ENCODE results near the gene ACOT7.
A peak's percentile ranks its signal among the peaks of the same experiment; 100 is the strongest.

ACOT7 gene

GRCh38 chr1:6352138-6352563 lies 41.4 kb downstream of the ACOT7 start:
- TF ChIP-seq, protein P1, sequence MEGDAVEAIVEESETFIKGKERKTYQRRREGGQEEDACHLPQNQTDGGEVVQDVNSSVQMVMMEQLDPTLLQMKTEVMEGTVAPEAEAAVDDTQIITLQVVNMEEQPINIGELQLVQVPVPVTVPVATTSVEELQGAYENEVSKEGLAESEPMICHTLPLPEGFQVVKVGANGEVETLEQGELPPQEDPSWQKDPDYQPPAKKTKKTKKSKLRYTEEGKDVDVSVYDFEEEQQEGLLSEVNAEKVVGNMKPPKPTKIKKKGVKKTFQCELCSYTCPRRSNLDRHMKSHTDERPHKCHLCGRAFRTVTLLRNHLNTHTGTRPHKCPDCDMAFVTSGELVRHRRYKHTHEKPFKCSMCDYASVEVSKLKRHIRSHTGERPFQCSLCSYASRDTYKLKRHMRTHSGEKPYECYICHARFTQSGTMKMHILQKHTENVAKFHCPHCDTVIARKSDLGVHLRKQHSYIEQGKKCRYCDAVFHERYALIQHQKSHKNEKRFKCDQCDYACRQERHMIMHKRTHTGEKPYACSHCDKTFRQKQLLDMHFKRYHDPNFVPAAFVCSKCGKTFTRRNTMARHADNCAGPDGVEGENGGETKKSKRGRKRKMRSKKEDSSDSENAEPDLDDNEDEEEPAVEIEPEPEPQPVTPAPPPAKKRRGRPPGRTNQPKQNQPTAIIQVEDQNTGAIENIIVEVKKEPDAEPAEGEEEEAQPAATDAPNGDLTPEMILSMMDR (conservative IDR thresholded peaks at IDR 0.05; ENCODE audit: low read depth, low read length): no peak
- DNase-seq (ENCODE audit: low read depth): no peak
- no peak overlapping the region for H3K4me3 ChIP-seq (ENCODE audit: low read depth, low read length)

GRCh38 chr1:6351480-6352137 lies 42.0 kb downstream of the ACOT7 start:
- TF ChIP-seq, protein P1 (conservative IDR thresholded peaks at IDR 0.05; ENCODE audit: low read depth, low read length): no peak
- no peak overlapping the region for H3K4me3 ChIP-seq (ENCODE audit: low read depth, low read length)
- DNase-seq (ENCODE audit: low read depth): no peak

DNA sequence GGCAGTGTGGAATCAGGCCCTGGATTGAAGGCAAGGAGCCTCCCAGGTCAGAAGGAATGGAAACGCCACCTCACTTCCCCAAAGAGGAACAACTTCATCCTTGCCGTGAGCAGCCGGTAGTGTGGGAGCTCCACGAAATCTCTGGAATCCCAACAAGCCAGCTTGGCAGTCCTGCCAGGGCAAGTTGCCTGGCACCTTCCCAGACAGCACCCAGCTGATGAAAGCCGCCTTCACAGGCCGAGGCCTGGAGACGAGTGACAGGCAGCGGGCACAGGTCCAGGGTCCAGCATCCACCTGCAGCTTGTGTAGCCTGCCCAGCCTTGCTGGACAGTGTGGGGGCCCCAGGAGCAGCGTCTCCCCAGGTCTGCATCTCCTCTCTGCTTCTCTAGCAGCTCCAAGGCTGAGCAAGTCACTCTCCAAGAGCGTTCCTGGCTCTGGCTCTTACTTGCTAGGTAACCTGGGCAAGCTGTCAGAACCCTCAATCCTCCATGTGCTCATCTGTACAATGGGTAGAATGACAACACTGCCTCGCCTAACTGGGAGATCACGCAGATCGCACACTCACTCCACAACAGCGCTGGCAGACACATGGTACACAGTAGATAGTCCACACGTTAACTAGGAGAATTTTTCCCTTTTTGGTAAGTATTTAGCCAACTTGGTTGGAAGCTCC lies 43.0 kb downstream of the ACOT7 start:
- H3K4me3 ChIP-seq (ENCODE audit: low read depth, low read length): no peak overlapping the region
- DNase-seq (ENCODE audit: low read depth): no peak
- TF ChIP-seq, protein P1 (conservative IDR thresholded peaks at IDR 0.05; ENCODE audit: low read depth, low read length): no peak

DNA sequence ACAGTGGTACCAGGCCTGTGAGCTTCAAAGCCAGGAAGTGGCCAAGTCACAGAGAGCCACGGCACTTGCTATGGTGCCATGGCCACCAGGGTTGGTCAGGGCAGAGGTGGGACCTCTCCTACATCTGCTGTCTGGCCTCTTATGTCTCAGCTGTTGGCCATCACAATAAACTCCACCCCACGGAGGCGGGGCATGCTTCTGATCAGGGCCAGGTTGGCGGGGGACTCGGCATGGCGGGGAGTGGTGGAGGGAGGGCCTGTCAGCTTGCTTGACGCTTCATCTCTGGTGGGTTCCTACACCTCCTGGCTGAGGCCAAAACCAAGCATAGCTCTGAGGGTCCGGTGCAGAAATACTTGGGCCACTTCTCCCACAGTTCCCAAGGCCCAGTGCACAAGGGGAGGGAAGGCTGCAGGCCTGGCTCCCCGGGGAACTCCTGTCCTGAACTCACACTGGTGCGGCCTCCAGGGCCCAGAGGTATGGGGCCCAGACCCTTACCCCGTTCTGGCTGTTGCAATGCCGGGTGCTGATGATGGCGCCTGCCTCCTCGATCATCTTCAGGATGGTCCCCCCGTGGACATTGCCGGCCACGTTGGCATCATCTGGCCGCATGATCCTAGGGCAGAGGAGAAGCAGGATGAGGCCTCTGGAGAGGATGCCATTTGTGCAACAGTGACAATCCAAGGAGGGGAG lies 44.2 kb downstream of the ACOT7 start:
- TF ChIP-seq, protein P1 (conservative IDR thresholded peaks at IDR 0.05; ENCODE audit: low read depth, low read length): no peak
- no peak for DNase-seq (ENCODE audit: low read depth)
- no peak overlapping the region for H3K4me3 ChIP-seq (ENCODE audit: low read depth, low read length)

DNA sequence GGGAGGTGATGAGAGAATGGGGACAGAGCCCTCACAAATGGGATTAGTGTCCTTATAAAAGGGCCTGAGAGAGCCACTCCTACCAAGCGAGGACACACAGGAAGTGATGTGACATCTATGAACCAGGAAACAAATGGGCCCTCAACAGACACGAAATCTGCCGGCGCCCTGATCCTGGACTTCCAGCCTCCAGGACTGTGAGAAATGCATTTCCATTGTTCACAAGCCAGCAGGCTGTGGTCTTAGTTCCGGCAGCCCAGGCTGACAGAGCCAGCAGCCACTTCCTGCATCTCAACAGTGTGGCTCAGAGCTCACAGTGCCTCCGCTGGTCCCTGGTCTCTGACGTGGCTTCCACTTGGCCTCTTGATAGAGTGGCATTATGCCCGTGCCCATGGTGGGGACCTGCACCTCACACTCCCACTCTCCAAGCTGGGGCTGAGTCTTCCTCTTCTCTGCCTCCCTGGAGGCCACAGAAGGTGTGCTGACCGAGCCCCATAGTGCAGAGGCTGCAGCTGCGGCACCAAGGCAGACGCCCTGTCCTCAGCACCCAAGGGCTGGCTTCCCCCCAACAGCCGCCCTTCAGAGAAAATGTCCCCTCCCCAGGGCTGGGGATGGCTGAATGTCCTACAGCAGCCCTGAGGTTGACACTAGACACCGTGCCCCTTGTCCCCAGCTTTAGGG lies 44.9 kb downstream of the ACOT7 start:
- TF ChIP-seq, protein P1 (conservative IDR thresholded peaks at IDR 0.05; ENCODE audit: low read depth, low read length): no peak
- peak; percentile 16 for DNase-seq (ENCODE audit: low read depth)
- H3K4me3 ChIP-seq (ENCODE audit: low read depth, low read length): no peak overlapping the region

- no peak overlapping the region for H3K4me3 ChIP-seq (ENCODE audit: low read depth, low read length)
- peak; percentile 48 for DNase-seq (ENCODE audit: low read depth)
- TF ChIP-seq, protein P1 (conservative IDR thresholded peaks at IDR 0.05; ENCODE audit: low read depth, low read length): peak; percentile 89
Measured at GRCh38 chr1:6347641-6348487, 45.7 kb downstream of the ACOT7 start.

Data from choroid plexus epithelial cell (primary cell).